ENCODE results near the gene MKNK2.

DNA sequence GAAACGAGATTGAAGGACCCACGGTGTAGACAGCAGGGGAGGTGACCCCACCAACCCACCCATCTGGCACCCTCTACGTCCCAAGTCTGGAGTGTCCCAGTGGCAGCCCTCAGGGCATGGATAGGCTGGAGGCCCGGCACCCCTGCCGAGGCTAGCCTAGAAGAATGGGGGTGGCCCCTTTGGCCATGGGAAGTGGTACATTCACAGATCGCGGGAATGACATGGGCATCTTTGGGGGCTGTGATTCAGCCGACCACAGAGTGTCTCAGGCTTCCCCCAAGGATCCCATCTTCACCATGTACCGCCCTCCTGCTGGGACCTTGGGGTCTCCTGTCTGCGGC is 11.3 kb upstream of the MKNK2 start:
- TF ChIP-seq POLR2A (IDR thresholded peaks at IDR 0.05; ENCODE audit: low read length) (no peak), GATA1 (IDR thresholded peaks at IDR 0.05; ENCODE audit: low read depth, low read length) (no peak)
